GM06990 (cell line): ENCODE results near the gene PDE6B.
"Not testable (repeated sequence)": the region's sequence is repeated elsewhere in the genome, so short reads cannot be mapped to it uniquely, and the experiment has no call there.

Experiments
- DNase-seq: peaks from one replicate; pipeline ENCODE4 v3.0.0-alpha.2; 2011; ENCODE audit not compliant: insufficient read length; ENCODE audit errors: extremely low read depth
- H3K27me3 ChIP-seq: replicated peaks from 2 replicates; pipeline ENCODE4 v1.6.0; 2011; ENCODE audit warnings: low read length; ENCODE audit not compliant: control insufficient read depth, insufficient read depth
- H3K36me3 ChIP-seq: 2 replicates; pipeline ENCODE4 v1.5.1; 2011; ENCODE audit warnings: low read length; ENCODE audit not compliant: control insufficient read depth, insufficient read depth
- H3K4me3 ChIP-seq: replicated peaks from 2 replicates; pipeline ENCODE4 v1.5.1; 2011; ENCODE audit warnings: low read depth, mild to moderate bottlenecking, control low read depth, low read length
- TF ChIP-seq, protein P1 (sequence below): IDR thresholded peaks from 2 replicates; pipeline ENCODE4 v1.5.1; 2011; ENCODE audit warnings: low read length, control low read depth, mild to moderate bottlenecking, inconsistent platforms; ENCODE audit not compliant: insufficient read depth, poor library complexity, severe bottlenecking

Gene PDE6B

GRCh38 chr4:692771-693554, 67.6 kb downstream of the PDE6B start:
- Histone ChIP-seq H3K36me3 (no peaks in the 10 kb centered on the region), H3K4me3 (no peak overlapping the region), H3K27me3 (no peaks in the 10 kb centered on the region)
- TF ChIP-seq, protein P1, sequence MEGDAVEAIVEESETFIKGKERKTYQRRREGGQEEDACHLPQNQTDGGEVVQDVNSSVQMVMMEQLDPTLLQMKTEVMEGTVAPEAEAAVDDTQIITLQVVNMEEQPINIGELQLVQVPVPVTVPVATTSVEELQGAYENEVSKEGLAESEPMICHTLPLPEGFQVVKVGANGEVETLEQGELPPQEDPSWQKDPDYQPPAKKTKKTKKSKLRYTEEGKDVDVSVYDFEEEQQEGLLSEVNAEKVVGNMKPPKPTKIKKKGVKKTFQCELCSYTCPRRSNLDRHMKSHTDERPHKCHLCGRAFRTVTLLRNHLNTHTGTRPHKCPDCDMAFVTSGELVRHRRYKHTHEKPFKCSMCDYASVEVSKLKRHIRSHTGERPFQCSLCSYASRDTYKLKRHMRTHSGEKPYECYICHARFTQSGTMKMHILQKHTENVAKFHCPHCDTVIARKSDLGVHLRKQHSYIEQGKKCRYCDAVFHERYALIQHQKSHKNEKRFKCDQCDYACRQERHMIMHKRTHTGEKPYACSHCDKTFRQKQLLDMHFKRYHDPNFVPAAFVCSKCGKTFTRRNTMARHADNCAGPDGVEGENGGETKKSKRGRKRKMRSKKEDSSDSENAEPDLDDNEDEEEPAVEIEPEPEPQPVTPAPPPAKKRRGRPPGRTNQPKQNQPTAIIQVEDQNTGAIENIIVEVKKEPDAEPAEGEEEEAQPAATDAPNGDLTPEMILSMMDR = no peak
- DNase-seq = no peak

- not testable (repeated sequence) for DNase-seq, H3K4me3 ChIP-seq, H3K36me3 ChIP-seq, H3K27me3 ChIP-seq
Measured at GRCh38 chr4:694341-694940, 69.1 kb downstream of the PDE6B start.

GRCh38 chr4:699816-700580, 74.6 kb downstream of the PDE6B start:
- DNase-seq = no peak
- TF ChIP-seq, protein P1 = no peak
- H3K4me3 ChIP-seq = peak overlapping the region; percentile 20; the same call in 1 of the 2 replicates
- no peaks in the 10 kb centered on the region for H3K27me3 ChIP-seq
- H3K36me3 ChIP-seq = no peaks in the 10 kb centered on the region

DNA sequence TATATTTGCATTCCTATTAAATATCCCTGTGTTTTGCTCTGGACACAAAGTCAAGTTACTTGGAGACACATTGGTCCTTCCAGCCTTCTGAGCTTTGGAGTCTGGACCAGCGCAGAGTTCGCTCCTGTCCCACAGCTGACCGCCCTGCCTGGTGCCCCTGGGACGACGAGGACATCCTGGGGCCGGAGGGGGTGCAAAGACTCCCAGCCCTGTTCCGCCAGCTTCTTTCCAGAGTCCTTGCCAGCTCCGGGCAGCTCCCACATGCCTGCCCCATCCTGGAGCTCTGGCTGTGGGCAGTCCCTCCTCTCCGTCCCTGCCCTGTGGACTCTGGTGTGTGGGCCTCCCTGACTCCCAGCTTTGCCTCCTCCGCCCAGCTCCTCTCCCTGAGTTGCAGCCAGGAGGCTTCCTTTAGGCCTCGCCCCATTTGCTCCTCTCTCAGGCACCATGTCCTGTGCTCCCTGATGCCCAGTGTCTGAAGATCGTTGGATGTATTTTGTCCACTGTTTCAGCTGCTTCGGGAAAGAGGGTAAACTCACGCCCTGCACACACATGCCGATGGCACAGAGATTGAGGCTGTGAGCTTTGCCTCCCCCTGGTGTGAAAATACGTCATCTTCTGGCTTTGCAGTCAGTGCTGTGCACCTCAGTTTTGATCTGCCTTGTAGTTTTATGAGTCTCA, 75.4 kb downstream of the PDE6B start:
- Histone ChIP-seq H3K4me3 (no peak overlapping the region), H3K36me3 (no peaks in the 10 kb centered on the region), H3K27me3 (no peaks in the 10 kb centered on the region)
- DNase-seq = no peak
- TF ChIP-seq, protein P1 = no peak

DNA sequence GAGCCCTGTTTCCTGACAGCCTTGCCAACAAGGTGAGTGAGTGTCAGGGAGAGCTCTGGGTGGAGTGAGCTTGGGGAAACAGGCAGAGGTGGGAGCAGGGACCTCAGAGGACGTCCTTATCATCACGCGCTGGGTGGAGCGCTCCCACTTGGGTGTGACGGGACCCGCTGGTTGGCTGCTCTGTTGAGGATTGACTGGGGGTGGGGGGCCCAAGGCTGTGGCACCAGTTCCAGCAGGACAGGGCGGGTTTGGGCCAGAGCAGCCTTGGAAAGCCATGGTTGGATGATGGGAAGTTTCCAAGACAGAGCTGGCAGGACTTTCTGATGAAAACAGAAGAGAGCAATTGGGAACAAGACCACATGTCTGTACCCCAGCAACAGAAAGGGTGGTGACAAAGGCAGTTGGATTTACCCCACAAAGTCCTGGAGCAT, 77.3 kb downstream of the PDE6B start:
- TF ChIP-seq, protein P1 = no peak
- Histone ChIP-seq H3K36me3 (no peaks in the 10 kb centered on the region), H3K27me3 (no peaks in the 10 kb centered on the region), H3K4me3 (no peak overlapping the region)
- no peak for DNase-seq
